ENCODE data around the gene SHISA6.

The SHISA6 gene

GRCh38 chr17:11430751-11431150 lies 189.7 kb downstream of the SHISA6 start:
- DNase-seq, result no peak
- intact Hi-C loops (cut with DNase I), result no loop called here

GRCh38 chr17:11438673-11439072 lies 197.7 kb downstream of the SHISA6 start:
- intact Hi-C loops (cut with DNase I), result no loop called here
- DNase-seq, result no peak

DNA sequence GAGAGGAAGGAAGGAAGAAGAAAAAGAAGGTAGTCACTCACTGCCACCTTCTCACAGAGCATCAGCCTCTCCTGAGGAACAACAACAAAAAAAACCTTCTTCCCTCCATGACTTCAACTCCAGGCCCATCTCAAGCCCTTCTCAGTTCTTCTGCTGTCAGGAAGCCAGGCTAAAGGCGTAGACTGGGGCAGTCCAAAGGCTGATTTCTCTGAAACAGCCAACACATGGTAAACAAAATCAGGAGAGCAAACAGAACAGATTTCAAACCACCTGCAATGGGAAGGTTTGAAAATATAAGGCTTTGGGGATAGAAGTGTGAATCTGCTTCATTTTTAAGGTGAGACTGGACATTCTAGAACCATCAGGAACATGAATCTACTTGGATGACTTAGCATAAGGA lies 200.0 kb downstream of the SHISA6 start:
- intact Hi-C loops (cut with DNase I), result no loop called here

GRCh38 chr17:11446316-11446715 lies 205.3 kb downstream of the SHISA6 start:
- intact Hi-C loops (cut with DNase I), result no loop called here
- DNase-seq, result no peak

More for the DNA sequence above, 200.0 kb downstream of the SHISA6 start:
- DNase-seq, result no peak

- intact Hi-C loops (cut with DNase I), result no loop called here
- DNase-seq, result no peak
Observed at GRCh38 chr17:11454096-11454495, 213.1 kb downstream of the SHISA6 start.

GRCh38 chr17:11458279-11458678 lies 217.3 kb downstream of the SHISA6 start:
- intact Hi-C loops (cut with DNase I), result no loop called here
- no peak for DNase-seq

DNA sequence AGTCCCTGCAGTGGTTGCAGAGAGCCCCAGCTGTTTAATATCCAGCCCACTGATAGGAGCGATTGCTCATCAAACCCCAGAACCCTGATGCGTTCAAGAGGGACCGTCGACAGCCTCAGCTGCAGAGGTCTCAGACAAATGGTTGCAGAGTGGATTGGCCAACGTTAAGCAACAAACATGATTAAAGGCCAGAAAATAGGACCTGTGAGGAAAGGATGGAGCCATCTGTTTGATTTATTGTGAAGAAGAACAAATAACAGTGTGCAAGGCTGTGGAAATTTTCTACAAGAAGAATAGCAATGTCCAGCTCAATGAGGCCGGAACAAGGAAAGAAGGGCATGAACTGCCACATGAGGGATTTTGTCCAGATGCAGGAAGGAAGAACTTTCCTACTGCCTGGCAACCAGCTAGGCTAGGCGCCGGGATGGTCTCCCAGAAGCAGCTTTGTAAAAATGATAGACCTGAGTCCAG lies 218.9 kb downstream of the SHISA6 start:
- intact Hi-C loops (cut with DNase I), result no loop called here
- DNase-seq, result no peak

DNA sequence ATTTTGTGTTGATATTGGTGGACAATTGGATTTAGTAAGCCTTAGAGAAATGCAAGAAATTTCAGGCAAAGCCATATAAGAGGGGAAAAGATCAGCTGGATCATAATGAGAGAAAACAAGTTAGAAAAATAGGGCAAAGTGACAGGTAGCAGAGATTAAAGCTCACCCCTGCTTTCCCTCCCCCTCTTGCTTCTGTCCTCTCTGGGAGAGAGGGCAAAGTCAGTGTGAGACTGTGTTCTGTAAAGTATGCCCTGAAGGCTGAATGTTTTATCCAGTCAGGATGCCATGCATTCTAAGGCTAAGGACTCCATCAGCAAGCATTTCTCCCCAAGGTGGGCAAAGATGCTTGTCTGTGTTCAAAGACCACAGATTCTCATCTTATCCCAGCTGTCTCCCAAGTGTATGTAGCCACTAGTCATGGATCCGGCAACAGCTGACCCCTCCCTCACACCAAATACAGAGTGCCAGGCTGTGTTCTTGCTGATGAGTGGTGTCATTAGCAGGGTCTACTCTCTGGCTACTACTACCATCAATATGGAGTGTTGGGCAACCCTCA lies 221.1 kb downstream of the SHISA6 start:
- intact Hi-C loops (cut with DNase I), result no loop called here
- no peak for DNase-seq

GRCh38 chr17:11467639-11468038 lies 226.6 kb downstream of the SHISA6 start:
- no peak for DNase-seq
- intact Hi-C loops (cut with DNase I), result no loop called here

GRCh38 chr17:11485336-11486100 lies 244.5 kb downstream of the SHISA6 start:
- no peak for DNase-seq
- intact Hi-C loops (cut with DNase I), result no loop called here

GRCh38 chr17:11486101-11486867 lies 245.3 kb downstream of the SHISA6 start:
- no peak for DNase-seq
- intact Hi-C loops (cut with DNase I), result no loop called here

- DNase-seq, result no peak
- intact Hi-C loops (cut with DNase I), result no loop called here
Observed at GRCh38 chr17:11486868-11487310, 245.9 kb downstream of the SHISA6 start.

DNA sequence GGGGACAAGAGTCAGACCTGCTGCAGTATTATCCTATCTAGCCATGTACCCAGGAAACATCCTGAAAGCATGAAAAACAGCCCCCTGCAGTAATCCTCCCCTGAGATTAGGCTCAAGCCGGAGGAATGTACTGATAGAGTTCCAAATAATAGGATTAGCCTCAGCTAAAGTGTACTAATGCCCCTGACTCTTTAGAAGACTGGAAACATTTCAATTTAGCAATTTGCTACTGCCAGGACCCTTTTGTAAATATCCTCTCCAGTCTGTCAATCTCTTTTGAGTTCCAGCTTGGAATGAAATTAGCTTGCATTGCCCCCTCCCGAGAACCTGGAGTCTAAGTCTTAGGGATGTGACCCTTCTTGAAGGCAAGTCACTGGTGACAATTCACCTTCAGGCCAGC lies 246.5 kb downstream of the SHISA6 start:
- intact Hi-C loops (cut with DNase I), result no loop called here
- DNase-seq, result no peak

- intact Hi-C loops (cut with DNase I), result no loop called here
- DNase-seq, result no peak
Observed at GRCh38 chr17:11488407-11488806, 247.4 kb downstream of the SHISA6 start.

DNA sequence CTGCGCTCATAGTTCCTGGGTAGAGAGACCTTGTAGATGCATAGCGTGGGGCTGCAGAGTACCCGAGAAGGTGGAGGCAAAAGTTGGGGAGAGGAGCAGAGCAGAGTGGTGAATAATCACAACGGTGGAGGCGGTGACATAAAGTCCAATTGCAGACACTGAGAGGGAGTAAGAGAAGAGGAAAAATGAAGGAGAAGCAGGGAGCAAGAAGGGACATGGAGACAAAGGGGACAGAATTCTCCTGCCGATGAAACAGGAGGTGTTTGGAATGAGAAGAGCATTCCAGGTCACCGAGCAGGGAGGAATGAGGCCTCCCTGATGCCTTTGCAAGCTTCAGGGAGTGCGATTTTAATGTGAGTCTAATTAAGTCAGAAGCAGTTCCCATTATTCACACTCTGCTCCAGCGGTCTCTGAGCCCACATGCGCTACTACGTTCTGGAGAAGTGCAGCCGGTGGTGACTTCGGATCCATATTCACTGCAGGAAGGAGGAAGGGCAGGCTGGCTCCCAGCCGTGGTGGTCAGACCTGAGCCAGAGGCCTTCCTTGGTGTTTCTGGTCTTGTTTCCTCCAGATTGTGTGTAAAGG lies 249.2 kb downstream of the SHISA6 start:
- DNase-seq, result no peak
- intact Hi-C loops (cut with DNase I), result no loop called here

DNA sequence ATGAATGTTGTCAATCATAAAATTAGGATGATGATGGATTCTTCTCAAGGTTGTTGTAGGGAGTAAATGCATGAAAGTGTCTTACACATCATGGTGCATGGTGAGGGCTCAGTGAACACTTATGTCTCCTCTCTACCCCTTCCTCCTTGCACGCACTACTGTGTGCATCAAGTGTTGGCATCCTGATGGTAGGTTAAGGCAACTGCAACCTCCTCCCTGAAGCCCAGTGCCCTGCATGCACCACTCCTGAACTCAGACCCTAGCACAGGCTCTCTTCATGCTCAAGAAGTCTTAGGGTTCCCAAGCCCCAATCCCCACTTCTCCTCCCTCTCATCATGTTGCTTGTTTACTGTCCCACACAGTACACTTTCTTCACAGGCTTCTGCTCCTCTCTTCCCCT lies 251.5 kb downstream of the SHISA6 start:
- no peak for DNase-seq
- intact Hi-C loops (cut with DNase I), result no loop called here

GRCh38 chr17:11493936-11494335 lies 252.9 kb downstream of the SHISA6 start:
- no peak for DNase-seq
- intact Hi-C loops (cut with DNase I), result no loop called here

- no peak for DNase-seq
- intact Hi-C loops (cut with DNase I), result no loop called here
Observed at GRCh38 chr17:11495613-11496012, 254.6 kb downstream of the SHISA6 start.

- no peak for DNase-seq
- intact Hi-C loops (cut with DNase I), result no loop called here
Observed at GRCh38 chr17:11499881-11500280, 258.9 kb downstream of the SHISA6 start.

- DNase-seq, result no peak
- intact Hi-C loops (cut with DNase I), result no loop called here
Observed at GRCh38 chr17:11503308-11504035, 262.5 kb downstream of the SHISA6 start.
